GM19035 (cell line): Measurements from ENCODE around the gene SEC31B.

Experiments
- ATAC-seq: cut with Tn5 transposase; IDR thresholded peaks from one replicate; pipeline ENCODE4 v1.9.1; 2021; ENCODE audit not compliant: unreplicated experiment

The SEC31B gene

GRCh38 chr10:100446130-100446761 lies 73.4 kb downstream of the SEC31B start:
- no peak for ATAC-seq

GRCh38 chr10:100442548-100442947 lies 77.1 kb downstream of the SEC31B start:
- ATAC-seq = no peak

GRCh38 chr10:100438674-100439315 lies 80.9 kb downstream of the SEC31B start:
- ATAC-seq = no peak
